HG02642 (cell line): ENCODE measurements around the gene TTLL11.
"Not testable (repeated sequence)": the region's sequence is repeated elsewhere in the genome, so short reads cannot be mapped to it uniquely, and the experiment has no call there.

Source experiments
- ATAC-seq: cut with Tn5 transposase; IDR thresholded peaks from one replicate; pipeline ENCODE4 v1.9.1; 2021; ENCODE audit warnings: mild to moderate bottlenecking; ENCODE audit not compliant: unreplicated experiment, poor library complexity

The TTLL11 gene

DNA sequence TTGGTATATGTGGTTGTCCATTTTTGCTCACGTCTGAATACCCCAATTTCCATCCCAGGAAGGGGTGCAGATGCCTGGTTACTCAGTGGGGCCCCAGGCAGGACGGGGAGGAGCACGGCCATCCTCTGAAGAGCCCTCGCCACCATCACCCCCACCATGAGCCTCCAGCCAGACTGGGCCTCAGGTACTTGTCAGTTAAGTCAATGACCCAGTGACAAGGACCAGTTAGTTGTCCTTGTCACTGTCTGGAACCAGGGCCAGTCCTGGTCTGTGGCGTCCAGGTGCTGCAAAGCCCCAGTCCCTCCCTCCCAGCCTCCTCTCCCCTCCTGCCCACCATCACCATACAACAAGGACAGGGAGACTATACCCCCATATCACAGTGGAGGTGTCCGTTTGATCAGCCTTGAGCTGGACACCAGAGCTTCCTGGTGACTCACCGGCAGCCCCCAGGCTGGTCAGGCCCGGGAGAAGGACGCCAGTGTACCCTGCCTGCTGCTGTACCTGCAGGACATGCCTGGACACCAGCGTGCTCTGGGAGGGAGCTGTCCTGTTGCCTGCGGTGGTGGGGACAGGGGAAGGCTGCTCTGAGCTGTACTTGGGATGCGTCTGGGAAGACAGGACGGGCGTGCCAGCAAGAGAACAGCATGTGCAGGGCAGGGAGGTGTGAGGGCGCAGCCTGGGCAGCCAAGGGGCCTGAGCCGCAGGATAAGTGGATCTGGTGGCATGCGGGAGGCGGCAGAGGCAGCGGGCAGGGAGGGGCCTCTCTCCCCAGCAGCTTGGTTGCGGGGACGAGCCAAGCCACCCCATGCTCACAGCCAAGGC is 32.6 kb upstream of the TTLL11 start:
- ATAC-seq = no peak

DNA sequence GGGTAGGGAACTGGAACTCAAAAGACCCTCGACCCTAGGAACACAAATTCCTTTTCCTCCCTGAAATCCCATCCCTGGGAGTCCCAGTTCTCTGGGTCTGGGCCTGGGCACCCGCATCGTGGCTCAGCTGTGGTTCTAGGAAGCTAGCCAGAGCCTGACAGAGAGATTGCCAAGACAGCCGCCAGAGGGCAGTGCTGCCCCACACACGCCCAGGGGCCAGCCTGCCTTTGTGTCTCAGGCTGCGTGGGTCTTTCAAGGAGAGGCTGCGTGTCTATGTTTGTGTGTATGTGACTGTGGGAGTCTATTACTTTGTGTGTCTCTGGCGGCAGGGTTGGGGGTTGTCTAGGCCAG is 32.0 kb upstream of the TTLL11 start:
- ATAC-seq = peak; percentile 72

DNA sequence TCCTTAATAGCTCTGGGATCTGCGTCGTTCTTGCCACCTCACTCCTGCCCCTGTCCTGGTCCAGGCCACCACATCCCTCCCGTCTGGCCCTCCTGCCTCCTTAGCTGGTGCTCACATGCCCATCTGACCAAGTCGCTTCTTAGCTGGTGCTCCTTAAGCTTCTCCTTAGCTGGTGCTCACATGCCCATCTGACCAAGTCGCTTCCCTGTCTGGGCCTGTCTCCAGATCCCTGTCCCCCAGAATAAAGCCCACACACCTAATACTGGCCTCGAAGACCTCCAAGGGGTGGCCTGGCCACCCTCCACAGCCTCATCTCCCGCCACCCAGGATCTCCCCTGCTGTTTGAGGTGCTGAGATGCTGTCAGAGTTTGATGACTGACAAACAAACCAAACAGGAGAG is 31.4 kb upstream of the TTLL11 start:
- no peak for ATAC-seq

DNA sequence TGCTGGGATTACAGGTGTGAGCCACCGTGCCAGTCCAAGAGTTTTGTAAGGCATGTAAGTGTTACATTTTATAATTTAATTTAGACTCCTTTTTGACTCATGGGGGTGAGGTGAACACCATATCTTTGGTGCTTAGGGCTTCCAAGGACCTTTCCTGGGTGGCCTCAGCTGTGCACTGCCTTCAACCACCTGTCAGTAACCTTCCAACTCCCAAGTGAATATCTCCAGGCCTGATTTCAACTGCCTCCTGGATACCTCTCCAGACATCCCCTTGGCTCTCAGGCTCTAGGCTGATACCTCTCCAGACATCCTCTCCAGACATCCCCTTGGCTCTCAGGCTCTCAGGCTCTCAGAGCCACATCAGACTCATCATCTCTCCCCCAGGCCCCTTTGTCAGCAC is 30.9 kb upstream of the TTLL11 start:
- ATAC-seq = no peak

DNA sequence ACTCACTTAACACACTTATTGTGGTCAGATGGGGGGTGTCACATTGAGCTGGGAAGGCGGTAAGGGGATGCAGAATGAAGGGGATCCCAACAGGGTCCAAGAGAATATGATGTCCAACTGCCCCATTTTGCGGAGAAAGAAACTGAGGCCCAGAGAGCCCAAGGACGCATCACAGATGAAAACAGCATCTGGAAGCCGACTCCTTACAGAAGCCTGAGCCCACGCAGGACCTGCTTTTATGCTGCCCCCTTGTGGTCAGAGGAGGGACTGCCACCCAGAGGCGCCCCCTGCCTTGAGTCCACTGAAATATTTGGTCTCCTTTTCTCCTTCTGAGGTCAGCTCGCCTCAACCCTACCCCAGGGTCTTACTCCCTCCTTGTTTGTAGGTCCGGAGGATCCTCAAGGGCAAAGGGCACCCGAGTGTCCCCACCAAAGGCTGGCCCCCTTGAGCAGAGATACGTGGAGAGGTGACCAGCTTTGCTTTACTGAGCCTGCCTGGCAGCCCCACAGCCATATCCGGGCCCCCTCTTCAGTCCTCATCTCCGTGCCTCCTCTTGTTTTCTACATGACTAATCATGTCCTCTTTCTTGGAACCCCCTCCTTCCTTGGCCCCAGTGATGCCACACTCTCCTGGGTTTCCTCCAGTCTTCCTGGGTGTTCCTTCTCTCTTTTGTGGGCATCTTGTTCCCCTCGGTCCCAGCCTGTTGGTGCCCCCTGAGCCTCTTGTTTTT is 30.0 kb upstream of the TTLL11 start:
- peak; percentile 43 for ATAC-seq

DNA sequence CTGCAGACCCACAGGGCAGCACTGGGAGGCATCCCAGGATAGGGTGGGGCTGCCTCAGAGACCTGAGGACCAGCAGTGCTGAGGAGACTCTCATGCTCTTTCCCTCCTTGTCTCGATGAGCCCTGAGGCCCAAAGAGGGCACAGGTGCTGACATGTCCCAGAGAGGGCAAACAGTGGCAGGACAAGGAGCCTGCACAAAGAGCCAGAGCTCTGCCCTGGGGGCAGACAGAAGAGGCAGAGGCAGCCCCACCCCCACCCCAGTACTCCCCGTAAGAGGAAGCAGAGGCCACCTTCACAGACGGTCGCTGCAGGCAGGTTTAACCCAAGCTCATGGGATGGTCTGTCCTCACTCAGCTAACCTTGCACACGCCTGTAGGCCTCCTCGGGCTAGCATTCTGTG is 29.4 kb upstream of the TTLL11 start:
- no peak for ATAC-seq

DNA sequence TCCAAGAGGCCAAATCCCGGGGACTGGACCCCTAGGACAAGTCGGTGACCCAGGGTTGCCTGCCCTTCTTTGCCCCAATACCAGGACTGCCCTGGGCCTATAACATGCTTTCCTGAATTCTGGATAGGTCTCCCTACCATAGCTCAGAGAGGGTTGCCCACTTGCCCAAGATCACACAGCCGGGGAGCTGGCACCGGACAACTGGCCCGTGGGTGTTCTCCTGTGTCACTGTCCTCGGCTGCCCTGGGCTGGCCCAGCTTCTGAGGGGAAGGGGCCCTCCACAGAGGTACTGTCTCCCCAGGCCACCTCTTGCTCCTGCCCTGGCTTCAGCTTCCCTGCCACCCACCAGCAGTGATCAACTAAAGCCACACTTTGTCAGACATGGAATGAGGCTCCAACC is 28.8 kb upstream of the TTLL11 start:
- no peak for ATAC-seq

DNA sequence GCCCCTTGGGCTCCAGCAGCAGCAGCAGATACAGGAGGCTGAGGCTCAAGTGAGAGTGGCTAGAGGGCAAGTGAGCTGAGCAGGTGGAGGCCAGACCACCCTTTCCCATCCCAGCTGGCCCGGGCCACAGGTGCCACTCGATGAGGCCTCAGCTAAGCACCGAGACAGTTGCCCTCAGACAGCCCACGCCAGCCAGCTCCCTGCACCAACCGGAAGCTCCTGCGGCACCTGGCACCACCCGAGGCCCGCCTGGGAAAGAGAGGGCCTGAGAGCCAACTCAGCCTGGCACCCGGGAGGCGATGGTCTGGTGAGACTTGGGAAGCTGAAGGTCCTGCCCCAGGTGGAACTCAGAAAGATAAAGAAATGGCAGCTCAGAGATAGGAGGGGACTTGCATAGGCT is 28.3 kb upstream of the TTLL11 start:
- no peak for ATAC-seq

DNA sequence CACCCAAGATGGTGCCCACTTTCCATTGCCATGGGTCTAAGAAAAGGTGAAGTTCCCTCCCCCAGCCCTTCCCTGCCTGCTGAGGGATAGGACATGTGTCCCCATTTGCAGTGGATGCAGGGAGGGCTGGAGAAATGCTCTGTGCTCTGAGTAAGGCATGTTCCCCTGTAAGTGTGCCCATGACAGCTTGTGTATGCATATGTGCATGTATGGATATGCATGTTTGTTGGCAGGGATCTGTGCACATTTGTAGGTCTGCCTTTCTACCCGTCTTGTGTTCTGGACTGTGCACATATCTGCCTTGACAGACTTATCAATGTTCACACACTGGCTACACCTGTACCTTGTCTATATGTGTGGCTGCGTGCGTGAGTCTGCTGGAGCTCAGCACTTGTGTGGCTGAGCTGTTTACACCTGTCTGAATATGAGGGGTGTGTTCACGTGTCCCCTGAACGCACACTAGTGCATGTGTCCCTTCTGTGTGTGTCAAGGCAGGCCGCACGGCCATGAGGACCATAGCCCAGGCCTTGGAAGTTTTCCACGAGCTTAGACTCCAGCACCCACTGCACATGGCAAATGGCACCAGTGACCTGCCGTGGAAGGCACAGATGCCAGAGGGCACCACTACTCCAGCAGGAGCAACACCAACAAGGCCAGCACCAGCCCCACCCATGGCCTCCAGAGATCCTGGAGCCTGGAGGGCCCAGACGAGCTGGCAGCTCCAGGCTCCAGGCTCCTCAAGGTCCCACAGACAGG is 27.4 kb upstream of the TTLL11 start:
- ATAC-seq = no peak

DNA sequence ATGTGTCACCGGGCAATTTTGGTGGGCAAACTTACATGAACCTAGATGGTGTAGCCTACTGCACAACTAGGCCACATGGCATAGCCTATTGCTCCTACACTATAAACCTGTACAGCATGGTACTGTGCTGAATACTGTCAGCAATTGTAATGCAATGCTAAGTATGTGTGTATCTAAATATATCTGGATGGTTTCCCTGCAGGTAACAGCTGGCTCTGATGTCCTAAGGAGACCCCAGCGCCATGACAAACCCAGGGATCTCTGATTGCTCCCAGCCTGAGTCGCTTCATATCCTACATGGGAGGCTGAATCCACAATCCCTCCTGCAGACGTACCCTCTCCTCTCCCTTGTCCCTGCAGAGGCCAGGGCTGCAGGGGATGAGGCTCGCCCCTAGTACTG is 26.6 kb upstream of the TTLL11 start:
- ATAC-seq = no peak

DNA sequence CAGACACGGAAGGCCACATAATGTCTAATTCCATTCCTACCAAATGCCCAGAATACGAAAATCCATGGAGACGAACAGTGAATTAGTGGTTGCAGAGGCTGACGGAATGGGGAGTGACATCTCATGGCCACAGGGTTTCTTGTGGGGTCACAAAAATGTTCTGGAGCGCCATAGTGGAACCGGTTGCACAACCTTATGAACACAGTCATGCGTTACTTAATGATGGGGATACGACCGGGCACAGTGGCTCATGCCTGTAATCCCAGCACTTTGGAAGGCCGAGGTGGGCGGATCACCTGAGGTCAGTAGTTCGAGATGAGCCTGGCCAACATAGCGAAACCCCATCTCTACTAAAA is 26.0 kb upstream of the TTLL11 start:
- ATAC-seq = no peak

DNA sequence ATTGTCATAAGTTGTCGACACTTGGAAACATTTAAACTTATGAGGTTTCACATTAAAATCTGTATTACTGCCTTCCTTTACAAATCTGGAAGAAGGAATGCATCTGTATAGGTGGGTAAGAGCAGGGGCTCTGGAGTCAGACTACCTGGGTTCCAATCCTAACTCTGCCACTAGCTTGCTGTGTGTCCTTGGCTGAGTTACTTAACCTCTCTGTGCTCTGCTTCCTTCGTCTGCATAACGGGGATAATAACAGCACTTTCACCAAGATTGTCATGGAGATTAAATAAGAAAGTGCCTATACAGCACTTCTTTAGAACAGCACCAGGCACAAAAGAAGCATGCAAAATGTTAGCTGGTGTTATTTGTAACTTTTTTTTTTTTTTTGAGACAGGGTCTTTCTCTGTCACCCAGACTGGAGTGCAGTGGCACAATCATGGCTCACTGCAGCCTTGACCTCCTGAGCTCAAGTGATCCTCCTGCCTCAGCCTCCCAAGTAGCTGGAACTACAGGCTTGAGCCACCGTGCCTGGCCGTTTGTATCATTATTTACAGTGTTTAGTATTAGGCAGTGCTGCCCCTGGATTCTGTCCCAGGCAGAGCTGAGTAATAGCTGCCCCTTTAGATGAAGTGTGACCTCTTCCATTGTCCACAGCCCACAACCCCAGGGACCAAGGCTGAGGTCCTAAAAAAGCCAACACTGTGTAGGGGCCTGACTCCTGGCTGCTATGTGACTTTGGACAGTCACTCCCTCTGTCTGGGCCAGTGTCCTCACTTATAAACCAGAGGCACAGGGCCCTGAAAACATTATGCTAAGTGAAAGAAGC is 25.4 kb upstream of the TTLL11 start:
- ATAC-seq = no peak

DNA sequence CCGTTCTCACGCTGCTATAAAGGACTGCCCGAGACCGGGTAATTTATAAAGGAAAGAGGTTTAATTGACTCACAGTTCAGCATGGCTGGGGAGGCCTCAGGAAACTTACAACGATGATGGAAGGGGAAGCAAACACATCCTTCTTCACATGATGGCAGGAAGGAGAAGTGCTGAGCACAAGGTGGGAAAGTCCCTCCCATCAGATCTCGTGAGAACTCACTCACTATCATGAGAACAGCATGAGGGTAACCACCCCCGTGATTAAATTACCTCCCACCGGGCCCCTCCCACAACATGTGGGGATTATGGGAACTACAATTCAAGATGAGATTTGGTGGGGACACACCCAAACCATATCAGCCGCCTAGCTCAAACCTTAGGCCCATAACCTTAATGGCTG is 24.1 kb upstream of the TTLL11 start:
- ATAC-seq = not testable (repeated sequence)

DNA sequence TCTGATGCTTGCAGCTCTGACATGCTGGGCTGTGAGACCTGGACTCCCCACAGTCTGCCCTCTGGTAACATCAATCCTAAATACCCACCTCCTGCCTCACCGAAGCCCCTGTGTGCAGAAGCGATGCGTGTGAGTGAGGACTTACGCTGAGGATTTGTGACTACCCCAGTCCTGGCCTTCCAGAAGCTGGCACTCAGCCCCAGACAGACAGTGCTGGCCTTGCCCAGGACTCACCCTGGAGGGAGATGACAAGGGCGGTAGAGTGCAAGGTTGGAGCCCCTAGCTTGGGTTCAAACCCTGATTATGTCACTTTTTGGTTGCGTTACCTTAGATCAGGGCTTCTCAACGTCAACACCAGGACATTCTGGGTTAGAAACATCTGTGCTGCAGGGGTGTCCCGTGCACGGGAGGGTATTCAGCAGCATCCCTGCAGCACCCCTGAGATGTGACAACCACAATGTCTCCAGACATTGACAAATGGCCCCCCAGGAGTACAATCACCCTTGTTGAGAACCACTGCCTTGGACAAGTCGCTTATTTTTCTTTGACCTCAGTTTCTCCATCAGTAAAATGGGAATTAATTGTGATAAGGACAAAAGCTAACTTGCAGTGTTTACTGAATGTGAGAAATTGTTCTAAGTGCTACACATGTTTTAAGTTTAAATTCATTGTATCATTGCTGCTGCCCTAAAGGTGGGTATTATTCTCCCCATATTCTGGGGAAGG is 23.5 kb upstream of the TTLL11 start:
- no peak for ATAC-seq

DNA sequence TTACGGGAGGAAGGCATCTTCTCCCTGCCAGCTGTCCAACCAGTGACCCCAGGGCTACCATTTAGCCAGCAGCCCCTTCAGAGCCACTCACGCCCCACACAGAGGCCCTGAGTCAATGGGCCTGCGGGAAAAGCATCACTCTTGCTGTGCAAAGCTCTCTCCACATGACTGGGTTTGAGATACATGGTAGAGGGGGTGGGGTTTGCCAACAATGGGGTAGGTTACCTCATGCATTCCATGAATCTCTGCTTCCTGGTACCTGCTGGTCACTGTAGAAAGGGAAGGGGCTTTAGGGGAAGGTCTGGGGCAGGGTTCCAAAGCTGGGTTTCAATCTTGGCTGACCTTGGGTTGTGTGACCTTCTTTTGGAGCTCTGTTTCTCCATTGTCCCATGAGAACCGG is 22.9 kb upstream of the TTLL11 start:
- ATAC-seq = no peak

DNA sequence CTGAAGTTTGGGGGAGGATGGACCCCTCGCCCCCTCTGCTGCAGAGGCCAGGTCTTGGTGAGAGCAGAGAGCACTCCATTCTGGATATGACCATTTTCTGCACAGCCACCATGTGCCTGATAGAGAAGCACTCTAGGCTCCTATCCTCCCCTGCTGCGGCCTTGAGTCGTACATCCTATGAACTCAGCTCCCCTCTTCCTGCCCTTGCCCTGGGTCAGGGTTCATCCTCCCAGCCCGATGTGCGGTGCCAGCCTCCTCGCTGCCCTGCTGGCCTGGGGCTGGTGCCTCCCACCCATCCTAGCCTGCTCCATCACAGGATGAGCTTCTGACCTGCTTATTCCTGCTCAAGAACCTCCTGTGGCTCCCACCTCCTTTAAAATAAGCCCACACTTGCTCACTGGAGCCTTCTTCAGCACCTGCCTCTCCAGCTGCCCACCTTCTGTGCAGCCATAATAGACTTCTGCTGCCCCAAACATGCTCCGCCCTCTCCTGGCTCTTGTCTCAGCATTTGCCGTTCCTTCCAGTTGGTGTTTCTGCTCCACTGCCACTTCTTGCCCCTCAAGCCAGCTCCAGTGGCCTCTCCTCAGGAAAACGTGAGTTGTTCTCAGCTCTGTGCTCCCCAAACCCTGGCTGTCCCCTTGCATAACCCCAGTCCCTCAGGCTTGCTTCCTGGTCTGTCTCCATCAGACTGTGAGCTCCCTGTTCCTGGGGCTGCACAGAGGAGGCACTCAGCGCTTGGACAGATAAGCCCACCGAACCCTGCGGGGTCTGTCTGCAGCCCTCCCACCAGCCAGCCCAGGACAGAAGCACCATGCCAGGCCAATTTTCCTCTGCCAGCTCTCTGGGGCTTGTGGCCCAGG is 22.3 kb upstream of the TTLL11 start:
- ATAC-seq = no peak

DNA sequence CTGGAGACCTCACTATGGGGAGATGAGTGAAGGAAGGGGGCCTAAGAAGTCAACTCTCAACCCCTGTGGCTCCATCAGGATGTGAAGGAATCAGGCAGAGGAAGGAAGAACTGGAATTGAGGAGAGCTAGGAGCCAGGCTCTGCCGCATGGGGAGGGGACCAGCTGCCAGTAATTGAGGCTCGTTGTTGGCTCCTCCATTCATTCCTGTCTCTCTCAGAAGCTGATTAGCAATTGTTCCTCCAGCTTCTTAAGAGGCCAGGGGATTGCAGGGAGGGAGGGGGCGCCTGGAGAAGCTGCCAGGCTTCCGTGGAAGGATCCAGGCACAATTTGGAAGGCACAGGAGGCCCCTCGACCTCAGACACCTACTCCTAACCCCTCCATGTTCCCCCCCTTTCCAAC is 20.5 kb upstream of the TTLL11 start:
- no peak for ATAC-seq

DNA sequence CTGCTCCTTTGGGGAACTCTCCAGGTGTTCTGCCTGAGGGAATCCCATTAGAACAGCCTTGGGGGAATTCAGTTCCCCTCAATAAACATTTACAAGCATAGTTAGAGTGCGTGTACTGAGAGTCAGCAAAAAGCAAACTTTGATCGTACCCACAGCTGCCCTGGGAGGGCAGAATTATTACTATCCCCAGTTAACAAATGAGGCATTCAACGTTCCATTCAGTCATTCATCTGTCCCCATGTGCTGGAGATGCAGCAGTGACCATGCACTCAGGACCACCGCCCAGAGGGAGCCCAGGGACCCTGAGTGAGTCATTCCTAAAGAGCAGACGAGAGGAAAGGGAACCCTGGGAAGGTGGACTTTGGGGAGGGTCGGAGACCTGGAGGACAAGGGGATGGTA is 19.1 kb upstream of the TTLL11 start:
- ATAC-seq = no peak
